BJ (cell line): ENCODE measurements around the gene PARP15. TPM values are rescaled to one million over a fixed set of nuclear protein-coding genes. Genes with fewer than 3 reads are reported as not detected.

Source experiments
- CTCF ChIA-PET: fragments of 350-600 bp; formaldehyde crosslinking; extraction: SDS; loops from one replicate; lab custom pipeline; 2021; ENCODE audit warnings: antibody characterized with exemption, inconsistent platforms; lab: Yijun Ruan, JAX
- POLR2A ChIA-PET: fragments of 300-600 bp; sonication (Branson Sonifier 250); formaldehyde crosslinking; extraction: SDS; loops from one replicate; lab custom pipeline; 2021; ENCODE audit warnings: antibody characterized with exemption; lab: Charles Lee
- DNase-seq: peaks from one replicate; pipeline ENCODE4 v3.0.0-alpha.2; 2011; ENCODE audit warnings: low read depth
- H3K27me3 ChIP-seq: 2 replicates; pipeline ENCODE4 v1.6.0; 2011; ENCODE audit warnings: low read length; ENCODE audit not compliant: control insufficient read depth, insufficient read depth
- H3K36me3 ChIP-seq: 2 replicates; pipeline ENCODE4 v1.5.1; 2011; ENCODE audit warnings: low read length; ENCODE audit not compliant: control insufficient read depth, insufficient read depth
- H3K4me3 ChIP-seq: 2 replicates; pipeline ENCODE4 v1.5.1; 2011; ENCODE audit warnings: low read depth, mild to moderate bottlenecking, control low read depth, low read length
- polyA plus RNA-seq: library from polyadenylated mRNA; depleted of rRNA; stranded (reverse); fragments of >200 nt; gene quantifications from 2 replicates; pipeline ENCODE4 v1.2.3, GENCODE V29; 2011
- TF ChIP-seq, protein P1 (sequence below): IDR thresholded peaks from 2 replicates; pipeline ENCODE4 v1.5.1; 2011; ENCODE audit warnings: low read depth, mild to moderate bottlenecking, control low read depth, inconsistent platforms, low read length, moderate library complexity; ENCODE audit not compliant: insufficient read depth

PARP15 gene
- polyA plus RNA-seq, 1 experiment, result 0.05 TPM

- DNase-seq, result no peak
- no peak overlapping the region for H3K4me3 ChIP-seq
- peaks cover 4% of the 10 kb centered on the region; the same call in 1 of the 2 replicates for H3K27me3 ChIP-seq
- POLR2A ChIA-PET, result no interaction called here
- H3K36me3 ChIP-seq, result no peaks in the 10 kb centered on the region
- TF ChIP-seq, protein P1, sequence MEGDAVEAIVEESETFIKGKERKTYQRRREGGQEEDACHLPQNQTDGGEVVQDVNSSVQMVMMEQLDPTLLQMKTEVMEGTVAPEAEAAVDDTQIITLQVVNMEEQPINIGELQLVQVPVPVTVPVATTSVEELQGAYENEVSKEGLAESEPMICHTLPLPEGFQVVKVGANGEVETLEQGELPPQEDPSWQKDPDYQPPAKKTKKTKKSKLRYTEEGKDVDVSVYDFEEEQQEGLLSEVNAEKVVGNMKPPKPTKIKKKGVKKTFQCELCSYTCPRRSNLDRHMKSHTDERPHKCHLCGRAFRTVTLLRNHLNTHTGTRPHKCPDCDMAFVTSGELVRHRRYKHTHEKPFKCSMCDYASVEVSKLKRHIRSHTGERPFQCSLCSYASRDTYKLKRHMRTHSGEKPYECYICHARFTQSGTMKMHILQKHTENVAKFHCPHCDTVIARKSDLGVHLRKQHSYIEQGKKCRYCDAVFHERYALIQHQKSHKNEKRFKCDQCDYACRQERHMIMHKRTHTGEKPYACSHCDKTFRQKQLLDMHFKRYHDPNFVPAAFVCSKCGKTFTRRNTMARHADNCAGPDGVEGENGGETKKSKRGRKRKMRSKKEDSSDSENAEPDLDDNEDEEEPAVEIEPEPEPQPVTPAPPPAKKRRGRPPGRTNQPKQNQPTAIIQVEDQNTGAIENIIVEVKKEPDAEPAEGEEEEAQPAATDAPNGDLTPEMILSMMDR, result no peak
- CTCF ChIA-PET, result no interaction called here
These were observed 24.7 kb downstream of the PARP15 start for GRCh38 chr3:122602011-122602710.

DNA sequence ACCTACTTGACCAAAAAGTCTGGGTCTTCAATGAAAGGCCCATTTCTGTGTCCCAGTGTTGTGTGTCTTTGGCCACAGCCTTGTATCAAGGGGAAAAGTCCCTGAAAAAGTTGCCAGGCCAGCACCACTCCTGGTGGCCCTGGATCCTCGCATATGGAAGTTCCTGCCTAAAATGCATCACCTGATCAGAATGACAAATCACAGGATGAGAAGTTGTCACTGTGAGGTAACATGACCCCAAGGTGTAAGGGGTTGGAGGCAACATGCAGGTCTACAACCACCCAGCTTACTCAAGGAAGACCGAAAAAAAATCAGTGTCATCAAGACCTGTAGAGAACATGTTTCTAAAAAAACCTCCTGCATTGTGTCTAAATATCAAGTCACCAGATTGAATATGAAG is 25.6 kb downstream of the PARP15 start:
- CTCF ChIA-PET, result no interaction called here

GRCh38 chr3:122606330-122606729 is 28.9 kb downstream of the PARP15 start:
- Histone ChIP-seq H3K4me3 (no peak overlapping the region), H3K36me3 (no peaks in the 10 kb centered on the region), H3K27me3 (peaks cover 2% of the 10 kb centered on the region; the same call in 1 of the 2 replicates)
- ChIA-PET POLR2A (no interaction called here), CTCF (no interaction called here)
- TF ChIP-seq, protein P1, result no peak
- no peak for DNase-seq

More for the DNA sequence above, 25.6 kb downstream of the PARP15 start:
- H3K36me3 ChIP-seq, result no peaks in the 10 kb centered on the region
- TF ChIP-seq, protein P1, result no peak
- DNase-seq, result no peak
- H3K4me3 ChIP-seq, result no peak overlapping the region
- POLR2A ChIA-PET, result no interaction called here
- peaks cover 4% of the 10 kb centered on the region; the same call in 1 of the 2 replicates for H3K27me3 ChIP-seq

DNA sequence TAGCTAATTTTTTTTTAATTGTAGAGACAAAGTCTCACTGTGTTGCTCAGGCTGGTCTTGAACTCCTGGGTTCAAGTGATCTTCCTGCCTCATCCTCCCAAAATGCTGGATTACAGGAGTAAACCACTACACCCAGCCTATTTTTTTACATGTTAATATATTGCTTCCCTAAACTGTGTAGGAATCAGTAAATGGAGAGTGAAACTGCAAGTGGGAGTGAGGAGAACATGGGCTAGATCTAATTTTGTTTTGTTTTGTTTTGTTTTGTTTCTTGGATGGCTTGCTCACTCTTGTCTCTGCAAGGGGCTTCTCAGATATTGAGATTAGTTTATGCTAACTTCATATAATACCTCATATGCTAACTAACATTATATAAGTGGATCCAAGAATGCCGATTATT is 31.5 kb downstream of the PARP15 start:
- Histone ChIP-seq H3K27me3 (no peaks in the 10 kb centered on the region; the same call in 1 of the 2 replicates), H3K36me3 (no peaks in the 10 kb centered on the region), H3K4me3 (no peak overlapping the region)
- TF ChIP-seq, protein P1, result no peak
- no peak for DNase-seq
- ChIA-PET POLR2A (interaction anchor here (0.7 kb wide), 1 partner anchor 67 kb away, joined by 15 read pairs; no protein-coding TSS in a partner anchor), CTCF (no interaction called here)

DNA sequence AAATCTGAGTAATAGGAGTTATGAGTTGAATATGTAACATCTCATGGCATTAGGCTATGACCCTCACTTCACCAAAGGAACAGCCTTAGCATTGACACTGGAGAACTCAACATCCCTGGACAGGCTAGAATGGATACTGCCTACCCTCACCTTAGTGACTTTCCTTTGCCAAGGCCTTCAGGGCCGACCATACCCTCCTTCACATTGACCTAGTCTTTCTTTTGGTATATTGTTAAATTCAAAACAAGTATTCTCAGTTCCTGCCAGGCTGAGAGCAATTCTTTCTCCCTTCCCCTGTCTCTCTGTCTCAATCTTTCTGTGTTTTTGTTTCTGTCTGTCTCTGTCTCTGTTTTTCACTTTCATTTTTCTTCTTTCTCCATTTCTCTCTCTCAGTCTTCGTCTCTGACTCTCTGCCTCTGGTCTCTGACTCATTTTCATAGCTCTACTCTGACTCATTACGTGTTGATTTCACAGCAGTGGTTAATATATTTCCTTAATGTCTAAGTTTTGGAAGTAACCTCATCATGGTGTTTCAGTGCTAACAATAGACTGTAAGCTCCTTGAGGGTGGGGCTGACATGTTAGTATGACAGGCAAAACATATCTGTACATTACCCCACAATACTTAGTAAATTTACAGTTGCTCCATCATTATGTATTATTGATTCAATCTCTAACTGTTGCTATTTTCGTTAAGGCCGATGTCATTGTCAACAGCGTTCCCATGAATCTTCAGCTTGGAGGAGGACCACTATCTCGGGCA is 32.5 kb downstream of the PARP15 start:
- no peaks in the 10 kb centered on the region; the same call in 1 of the 2 replicates for H3K27me3 ChIP-seq
- peak; percentile 35 for DNase-seq
- TF ChIP-seq, protein P1, result no peak
- ChIA-PET POLR2A (no interaction called here), CTCF (interaction anchor here (0.8 kb wide), 1 partner anchor 9 kb away, joined by 3 read pairs; no protein-coding TSS in a partner anchor)
- no peak overlapping the region for H3K4me3 ChIP-seq
- H3K36me3 ChIP-seq, result no peaks in the 10 kb centered on the region
